WTC11 (cell line): Measurements from ENCODE around the gene PDZRN4. TPM values are rescaled to one million over a fixed set of nuclear protein-coding genes. Genes with fewer than 3 reads are reported as not detected.
"Not testable (repeated sequence)": the region's sequence is repeated elsewhere in the genome, so short reads cannot be mapped to it uniquely, and the experiment has no call there.

Experiments
- ATAC-seq: fragments of 200-7000 bp; cut with Tn5 transposase; 2 replicates; pipeline ENCODE4 v1.10.0; 2021; ENCODE audit warnings: mild to moderate bottlenecking, moderate library complexity
- CTCF ChIA-PET: fragments of 300-600 bp; sonication (Branson Sonifier 250); formaldehyde crosslinking; loops from one replicate; lab custom pipeline; 2021; ENCODE audit warnings: antibody characterized with exemption; lab: Charles Lee
- POLR2A ChIA-PET: fragments of 350-600 bp; sonication (Branson Sonifier 250); formaldehyde crosslinking; loops from one replicate; lab custom pipeline; 2021; ENCODE audit warnings: antibody characterized with exemption; lab: Charles Lee
- DNase-seq: peaks from one replicate; pipeline ENCODE4 v3.0.0; 2021; ENCODE audit warnings: low spot score
- H3K27ac Mint-ChIP-seq: 2 replicates; pipeline ENCODE4 v1.8.0; 2021; ENCODE audit warnings: mixed read lengths
- H3K27me3 Mint-ChIP-seq: 2 replicates; pipeline ENCODE4 v1.8.0; 2021; ENCODE audit warnings: low read depth, mild to moderate bottlenecking, moderate library complexity, mixed read lengths
- H3K36me3 Mint-ChIP-seq: 2 replicates; pipeline ENCODE4 v1.8.0; 2021; ENCODE audit warnings: mixed read lengths
- H3K4me1 Mint-ChIP-seq: 2 replicates; pipeline ENCODE4 v1.8.0; 2022; ENCODE audit warnings: mixed read lengths
- H3K4me3 Mint-ChIP-seq: 2 replicates; pipeline ENCODE4 v1.8.0; 2021; ENCODE audit warnings: mild to moderate bottlenecking, moderate library complexity, mixed read lengths
- H3K9me3 Mint-ChIP-seq: 2 replicates; pipeline ENCODE4 v1.8.0; 2021; ENCODE audit warnings: mixed read lengths
- ELF4 ChIP-seq: sonication (generic); formaldehyde crosslinking; IDR thresholded peaks from 2 replicates; pipeline ENCODE4 v1.8.1; 2022; ENCODE audit warnings: low read depth, mild to moderate bottlenecking, moderate library complexity, missing genetic modification reagents
- FOXJ3 ChIP-seq: sonication (generic); formaldehyde crosslinking; IDR thresholded peaks from 2 replicates; pipeline ENCODE4 v1.9.0; 2021; ENCODE audit warnings: missing genetic modification reagents, mild to moderate bottlenecking, borderline replicate concordance
- FOXP1 ChIP-seq: sonication (generic); formaldehyde crosslinking; IDR thresholded peaks from 2 replicates; pipeline ENCODE4 v1.8.0; 2022; ENCODE audit warnings: missing genetic modification reagents, mild to moderate bottlenecking, moderate library complexity, borderline replicate concordance
- HMGA2 ChIP-seq: fragments of 250-450 bp; sonication (Bioruptor Pico); IDR thresholded peaks from 2 replicates; pipeline ENCODE4 v1.4.0; 2021; ENCODE audit warnings: mild to moderate bottlenecking, moderate library complexity
- JUN ChIP-seq: sonication (generic); formaldehyde crosslinking; IDR thresholded peaks from 2 replicates; pipeline ENCODE4 v1.8.0; 2023; ENCODE audit warnings: mild to moderate bottlenecking, missing genetic modification reagents
- SP1 ChIP-seq: sonication (generic); formaldehyde crosslinking; conservative IDR thresholded peaks from 2 replicates; pipeline ENCODE4 v1.8.1; 2022; ENCODE audit warnings: missing genetic modification reagents
- TEAD1 ChIP-seq: sonication (generic); formaldehyde crosslinking; IDR thresholded peaks from 2 replicates; pipeline ENCODE4 v1.8.0; 2022; ENCODE audit warnings: mild to moderate bottlenecking, missing genetic modification reagents
- TEAD4 ChIP-seq: sonication (generic); formaldehyde crosslinking; IDR thresholded peaks from 2 replicates; pipeline ENCODE4 v1.8.0; 2022; ENCODE audit warnings: mild to moderate bottlenecking, missing genetic modification reagents
- TP53 ChIP-seq: sonication (generic); formaldehyde crosslinking; IDR thresholded peaks from 2 replicates; pipeline ENCODE4 v1.8.1; 2023; ENCODE audit warnings: mild to moderate bottlenecking, missing genetic modification reagents
- ZNF121 ChIP-seq: sonication (generic); formaldehyde crosslinking; IDR thresholded peaks from 2 replicates; pipeline ENCODE4 v1.8.0; 2023; ENCODE audit warnings: missing genetic modification reagents
- ZNF396 ChIP-seq: fragments of 250-450 bp; sonication (Bioruptor Pico); IDR thresholded peaks from 2 replicates; pipeline ENCODE4 v1.8.0; 2021; ENCODE audit warnings: mild to moderate bottlenecking, moderate library complexity, borderline replicate concordance
- total RNA-seq: library from RNA; stranded (reverse); gene quantifications from 3 replicates; pipeline ENCODE4 v1.2.3, GENCODE V29; 2021
- TF ChIP-seq, protein P1 (sequence below): sonication (generic); formaldehyde crosslinking; conservative IDR thresholded peaks from 2 replicates; pipeline ENCODE4 v1.8.1; 2023; ENCODE audit warnings: mild to moderate bottlenecking, low read depth, missing genetic modification reagents, moderate library complexity
- TF ChIP-seq, protein P2 (sequence below): sonication (generic); formaldehyde crosslinking; IDR thresholded peaks from 2 replicates; pipeline ENCODE4 v1.8.1; 2022; ENCODE audit warnings: low read depth, missing genetic modification reagents, borderline replicate concordance
- TF ChIP-seq, protein P3 (sequence below): fragments of 250-450 bp; sonication (Bioruptor Pico); IDR thresholded peaks from 2 replicates; pipeline ENCODE4 v2.1.2; 2022; ENCODE audit warnings: mild to moderate bottlenecking, moderate library complexity
- TF ChIP-seq, protein P4 (sequence below): sonication (generic); formaldehyde crosslinking; conservative IDR thresholded peaks from 2 replicates; pipeline ENCODE4 v1.8.1; 2022; ENCODE audit warnings: mild to moderate bottlenecking, missing genetic modification reagents
- TF ChIP-seq, protein P5 (sequence below): sonication (generic); formaldehyde crosslinking; IDR thresholded peaks from 2 replicates; pipeline ENCODE4 v1.8.0; 2022; ENCODE audit warnings: mild to moderate bottlenecking, missing genetic modification reagents
- TF ChIP-seq, protein P6 (sequence below): fragments of 250-450 bp; sonication (Bioruptor Pico); IDR thresholded peaks from 2 replicates; pipeline ENCODE4 v1.9.0; 2021; ENCODE audit warnings: mild to moderate bottlenecking, borderline replicate concordance

Gene PDZRN4
- total RNA-seq, 1 experiment from 2014 or later, result 0.09 TPM

DNA sequence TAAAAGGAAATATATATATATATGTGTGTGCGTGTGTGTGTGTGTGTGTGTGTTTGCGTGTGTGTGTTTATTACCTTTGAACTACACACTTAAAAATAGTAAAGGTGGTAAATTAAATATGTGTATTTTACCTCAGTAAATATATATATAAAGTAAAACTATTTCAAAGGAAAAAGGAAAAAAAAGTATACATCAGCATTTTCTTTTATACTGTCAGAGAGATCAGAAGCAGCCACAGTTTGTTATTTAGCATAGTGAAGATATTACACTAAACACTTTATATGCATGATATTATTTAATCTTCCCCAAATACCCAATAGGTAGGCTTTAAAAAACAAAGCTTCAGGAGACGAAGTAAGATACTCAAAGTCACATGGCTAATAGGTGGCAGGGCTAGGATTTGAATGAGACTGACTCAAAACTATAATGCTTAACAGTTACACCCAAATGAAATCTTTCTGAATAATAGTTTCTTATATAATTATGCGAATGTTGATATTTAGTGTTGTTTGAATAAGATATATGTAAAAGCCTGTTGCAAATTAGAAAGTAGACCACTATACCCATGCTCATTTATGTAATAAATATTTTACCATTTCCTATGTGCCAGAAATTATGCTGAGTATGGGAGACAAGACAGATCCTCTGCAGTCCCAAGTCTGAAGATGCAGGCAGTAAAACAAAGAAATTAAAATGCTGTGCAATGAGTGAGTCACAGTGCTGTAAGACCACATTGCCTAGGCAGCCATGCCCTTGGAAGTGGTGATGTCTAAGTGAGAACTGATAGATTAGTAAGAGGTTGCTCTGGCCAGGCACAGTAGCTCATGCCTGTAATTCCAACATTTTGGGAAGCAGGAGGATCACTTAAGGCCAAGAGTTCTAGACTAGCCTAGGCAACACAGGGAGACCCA lies 66.1 kb downstream of the PDZRN4 start:
- CTCF ChIA-PET, result no interaction called here
- Mint-ChIP-seq H3K27ac (no peak overlapping the region), H3K4me1 (no peaks in the 10 kb centered on the region), H3K36me3 (no peaks in the 10 kb centered on the region), H3K4me3 (no peak overlapping the region), H3K27me3 (no peaks in the 10 kb centered on the region), H3K9me3 (peaks cover 9% of the 10 kb centered on the region)
- ATAC-seq (no peak), DNase-seq (no peak)
- TF ChIP-seq ELF4 (no peak), TEAD4 (CRISPR knock-in tag) (no peak), ZNF121 (no peak), SP1 (CRISPR knock-in tag) (no peak), FOXJ3 (CRISPR knock-in tag) (no peak), HMGA2 (CRISPR knock-in tag) (no peak), JUN (CRISPR knock-in tag) (no peak), TEAD1 (CRISPR knock-in tag) (no peak), ZNF396 (no peak), TP53 (CRISPR knock-in tag) (no peak), FOXP1 (CRISPR knock-in tag) (no peak)
- TF ChIP-seq, protein P1, sequence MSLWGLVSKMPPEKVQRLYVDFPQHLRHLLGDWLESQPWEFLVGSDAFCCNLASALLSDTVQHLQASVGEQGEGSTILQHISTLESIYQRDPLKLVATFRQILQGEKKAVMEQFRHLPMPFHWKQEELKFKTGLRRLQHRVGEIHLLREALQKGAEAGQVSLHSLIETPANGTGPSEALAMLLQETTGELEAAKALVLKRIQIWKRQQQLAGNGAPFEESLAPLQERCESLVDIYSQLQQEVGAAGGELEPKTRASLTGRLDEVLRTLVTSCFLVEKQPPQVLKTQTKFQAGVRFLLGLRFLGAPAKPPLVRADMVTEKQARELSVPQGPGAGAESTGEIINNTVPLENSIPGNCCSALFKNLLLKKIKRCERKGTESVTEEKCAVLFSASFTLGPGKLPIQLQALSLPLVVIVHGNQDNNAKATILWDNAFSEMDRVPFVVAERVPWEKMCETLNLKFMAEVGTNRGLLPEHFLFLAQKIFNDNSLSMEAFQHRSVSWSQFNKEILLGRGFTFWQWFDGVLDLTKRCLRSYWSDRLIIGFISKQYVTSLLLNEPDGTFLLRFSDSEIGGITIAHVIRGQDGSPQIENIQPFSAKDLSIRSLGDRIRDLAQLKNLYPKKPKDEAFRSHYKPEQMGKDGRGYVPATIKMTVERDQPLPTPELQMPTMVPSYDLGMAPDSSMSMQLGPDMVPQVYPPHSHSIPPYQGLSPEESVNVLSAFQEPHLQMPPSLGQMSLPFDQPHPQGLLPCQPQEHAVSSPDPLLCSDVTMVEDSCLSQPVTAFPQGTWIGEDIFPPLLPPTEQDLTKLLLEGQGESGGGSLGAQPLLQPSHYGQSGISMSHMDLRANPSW (CRISPR knock-in tag), result no peak
- TF ChIP-seq, protein P2, sequence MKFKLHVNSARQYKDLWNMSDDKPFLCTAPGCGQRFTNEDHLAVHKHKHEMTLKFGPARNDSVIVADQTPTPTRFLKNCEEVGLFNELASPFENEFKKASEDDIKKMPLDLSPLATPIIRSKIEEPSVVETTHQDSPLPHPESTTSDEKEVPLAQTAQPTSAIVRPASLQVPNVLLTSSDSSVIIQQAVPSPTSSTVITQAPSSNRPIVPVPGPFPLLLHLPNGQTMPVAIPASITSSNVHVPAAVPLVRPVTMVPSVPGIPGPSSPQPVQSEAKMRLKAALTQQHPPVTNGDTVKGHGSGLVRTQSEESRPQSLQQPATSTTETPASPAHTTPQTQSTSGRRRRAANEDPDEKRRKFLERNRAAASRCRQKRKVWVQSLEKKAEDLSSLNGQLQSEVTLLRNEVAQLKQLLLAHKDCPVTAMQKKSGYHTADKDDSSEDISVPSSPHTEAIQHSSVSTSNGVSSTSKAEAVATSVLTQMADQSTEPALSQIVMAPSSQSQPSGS, result no peak
- TF ChIP-seq, protein P3, sequence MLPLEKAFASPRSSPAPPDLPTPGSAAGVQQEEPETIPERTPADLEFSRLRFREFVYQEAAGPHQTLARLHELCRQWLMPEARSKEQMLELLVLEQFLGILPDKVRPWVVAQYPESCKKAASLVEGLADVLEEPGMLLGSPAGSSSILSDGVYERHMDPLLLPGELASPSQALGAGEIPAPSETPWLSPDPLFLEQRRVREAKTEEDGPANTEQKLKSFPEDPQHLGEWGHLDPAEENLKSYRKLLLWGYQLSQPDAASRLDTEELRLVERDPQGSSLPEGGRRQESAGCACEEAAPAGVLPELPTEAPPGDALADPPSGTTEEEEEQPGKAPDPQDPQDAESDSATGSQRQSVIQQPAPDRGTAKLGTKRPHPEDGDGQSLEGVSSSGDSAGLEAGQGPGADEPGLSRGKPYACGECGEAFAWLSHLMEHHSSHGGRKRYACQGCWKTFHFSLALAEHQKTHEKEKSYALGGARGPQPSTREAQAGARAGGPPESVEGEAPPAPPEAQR (CRISPR knock-in tag), result no peak
- TF ChIP-seq, protein P4, sequence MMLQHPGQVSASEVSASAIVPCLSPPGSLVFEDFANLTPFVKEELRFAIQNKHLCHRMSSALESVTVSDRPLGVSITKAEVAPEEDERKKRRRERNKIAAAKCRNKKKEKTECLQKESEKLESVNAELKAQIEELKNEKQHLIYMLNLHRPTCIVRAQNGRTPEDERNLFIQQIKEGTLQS (CRISPR knock-in tag), result no peak
- TF ChIP-seq, protein P5, sequence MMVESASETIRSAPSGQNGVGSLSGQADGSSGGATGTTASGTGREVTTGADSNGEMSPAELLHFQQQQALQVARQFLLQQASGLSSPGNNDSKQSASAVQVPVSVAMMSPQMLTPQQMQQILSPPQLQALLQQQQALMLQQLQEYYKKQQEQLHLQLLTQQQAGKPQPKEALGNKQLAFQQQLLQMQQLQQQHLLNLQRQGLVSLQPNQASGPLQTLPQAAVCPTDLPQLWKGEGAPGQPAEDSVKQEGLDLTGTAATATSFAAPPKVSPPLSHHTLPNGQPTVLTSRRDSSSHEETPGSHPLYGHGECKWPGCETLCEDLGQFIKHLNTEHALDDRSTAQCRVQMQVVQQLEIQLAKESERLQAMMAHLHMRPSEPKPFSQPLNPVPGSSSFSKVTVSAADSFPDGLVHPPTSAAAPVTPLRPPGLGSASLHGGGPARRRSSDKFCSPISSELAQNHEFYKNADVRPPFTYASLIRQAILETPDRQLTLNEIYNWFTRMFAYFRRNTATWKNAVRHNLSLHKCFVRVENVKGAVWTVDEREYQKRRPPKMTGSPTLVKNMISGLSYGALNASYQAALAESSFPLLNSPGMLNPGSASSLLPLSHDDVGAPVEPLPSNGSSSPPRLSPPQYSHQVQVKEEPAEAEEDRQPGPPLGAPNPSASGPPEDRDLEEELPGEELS, result no peak
- TF ChIP-seq, protein P6, sequence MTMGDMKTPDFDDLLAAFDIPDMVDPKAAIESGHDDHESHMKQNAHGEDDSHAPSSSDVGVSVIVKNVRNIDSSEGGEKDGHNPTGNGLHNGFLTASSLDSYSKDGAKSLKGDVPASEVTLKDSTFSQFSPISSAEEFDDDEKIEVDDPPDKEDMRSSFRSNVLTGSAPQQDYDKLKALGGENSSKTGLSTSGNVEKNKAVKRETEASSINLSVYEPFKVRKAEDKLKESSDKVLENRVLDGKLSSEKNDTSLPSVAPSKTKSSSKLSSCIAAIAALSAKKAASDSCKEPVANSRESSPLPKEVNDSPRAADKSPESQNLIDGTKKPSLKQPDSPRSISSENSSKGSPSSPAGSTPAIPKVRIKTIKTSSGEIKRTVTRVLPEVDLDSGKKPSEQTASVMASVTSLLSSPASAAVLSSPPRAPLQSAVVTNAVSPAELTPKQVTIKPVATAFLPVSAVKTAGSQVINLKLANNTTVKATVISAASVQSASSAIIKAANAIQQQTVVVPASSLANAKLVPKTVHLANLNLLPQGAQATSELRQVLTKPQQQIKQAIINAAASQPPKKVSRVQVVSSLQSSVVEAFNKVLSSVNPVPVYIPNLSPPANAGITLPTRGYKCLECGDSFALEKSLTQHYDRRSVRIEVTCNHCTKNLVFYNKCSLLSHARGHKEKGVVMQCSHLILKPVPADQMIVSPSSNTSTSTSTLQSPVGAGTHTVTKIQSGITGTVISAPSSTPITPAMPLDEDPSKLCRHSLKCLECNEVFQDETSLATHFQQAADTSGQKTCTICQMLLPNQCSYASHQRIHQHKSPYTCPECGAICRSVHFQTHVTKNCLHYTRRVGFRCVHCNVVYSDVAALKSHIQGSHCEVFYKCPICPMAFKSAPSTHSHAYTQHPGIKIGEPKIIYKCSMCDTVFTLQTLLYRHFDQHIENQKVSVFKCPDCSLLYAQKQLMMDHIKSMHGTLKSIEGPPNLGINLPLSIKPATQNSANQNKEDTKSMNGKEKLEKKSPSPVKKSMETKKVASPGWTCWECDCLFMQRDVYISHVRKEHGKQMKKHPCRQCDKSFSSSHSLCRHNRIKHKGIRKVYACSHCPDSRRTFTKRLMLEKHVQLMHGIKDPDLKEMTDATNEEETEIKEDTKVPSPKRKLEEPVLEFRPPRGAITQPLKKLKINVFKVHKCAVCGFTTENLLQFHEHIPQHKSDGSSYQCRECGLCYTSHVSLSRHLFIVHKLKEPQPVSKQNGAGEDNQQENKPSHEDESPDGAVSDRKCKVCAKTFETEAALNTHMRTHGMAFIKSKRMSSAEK (CRISPR knock-in tag), result no peak
- POLR2A ChIA-PET, result no interaction called here

DNA sequence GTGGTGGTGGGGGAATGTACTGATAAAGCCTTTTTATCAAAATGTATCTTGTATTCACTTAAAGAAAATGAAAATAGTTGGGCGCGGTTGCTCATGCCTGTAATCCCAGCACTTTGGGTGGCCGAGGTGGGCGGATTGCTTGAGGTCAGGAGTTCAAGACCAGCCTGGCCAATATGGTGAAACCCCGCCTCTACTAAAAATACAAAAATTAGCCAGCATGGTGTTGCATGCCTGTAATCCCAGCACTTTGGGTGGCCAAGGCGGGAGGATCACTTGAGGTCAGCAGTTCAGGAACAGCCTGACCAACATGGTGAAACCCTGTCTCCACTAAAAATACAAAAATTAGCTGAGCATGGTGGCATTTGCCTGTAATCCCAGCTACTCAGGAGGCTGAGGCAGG lies 75.1 kb downstream of the PDZRN4 start:
- not testable (repeated sequence) for H3K36me3 Mint-ChIP-seq

More for the DNA sequence above, 75.1 kb downstream of the PDZRN4 start:
- ATAC-seq, DNase-seq, H3K27me3 Mint-ChIP-seq, H3K4me1 Mint-ChIP-seq, H3K4me3 Mint-ChIP-seq, H3K27ac Mint-ChIP-seq, H3K9me3 Mint-ChIP-seq, POLR2A ChIA-PET: not testable (repeated sequence)
- CTCF ChIA-PET, result interaction anchor here (1.2 kb wide), 1 partner anchor 533 kb away, joined by 4 read pairs; no protein-coding TSS in a partner anchor
